Stimulated activated CD4-positive, alpha-beta T cell treated with anti-CD3 and anti-CD28 coated beads, Interleukin-15, amount 100 ng/mL, for 24 hours (primary cell): ENCODE results near the gene SLC2A4.

Experiments
- DNase-seq: peaks from one replicate; pipeline ENCODE4 v3.0.0-alpha.2; 2020

Gene SLC2A4

DNA sequence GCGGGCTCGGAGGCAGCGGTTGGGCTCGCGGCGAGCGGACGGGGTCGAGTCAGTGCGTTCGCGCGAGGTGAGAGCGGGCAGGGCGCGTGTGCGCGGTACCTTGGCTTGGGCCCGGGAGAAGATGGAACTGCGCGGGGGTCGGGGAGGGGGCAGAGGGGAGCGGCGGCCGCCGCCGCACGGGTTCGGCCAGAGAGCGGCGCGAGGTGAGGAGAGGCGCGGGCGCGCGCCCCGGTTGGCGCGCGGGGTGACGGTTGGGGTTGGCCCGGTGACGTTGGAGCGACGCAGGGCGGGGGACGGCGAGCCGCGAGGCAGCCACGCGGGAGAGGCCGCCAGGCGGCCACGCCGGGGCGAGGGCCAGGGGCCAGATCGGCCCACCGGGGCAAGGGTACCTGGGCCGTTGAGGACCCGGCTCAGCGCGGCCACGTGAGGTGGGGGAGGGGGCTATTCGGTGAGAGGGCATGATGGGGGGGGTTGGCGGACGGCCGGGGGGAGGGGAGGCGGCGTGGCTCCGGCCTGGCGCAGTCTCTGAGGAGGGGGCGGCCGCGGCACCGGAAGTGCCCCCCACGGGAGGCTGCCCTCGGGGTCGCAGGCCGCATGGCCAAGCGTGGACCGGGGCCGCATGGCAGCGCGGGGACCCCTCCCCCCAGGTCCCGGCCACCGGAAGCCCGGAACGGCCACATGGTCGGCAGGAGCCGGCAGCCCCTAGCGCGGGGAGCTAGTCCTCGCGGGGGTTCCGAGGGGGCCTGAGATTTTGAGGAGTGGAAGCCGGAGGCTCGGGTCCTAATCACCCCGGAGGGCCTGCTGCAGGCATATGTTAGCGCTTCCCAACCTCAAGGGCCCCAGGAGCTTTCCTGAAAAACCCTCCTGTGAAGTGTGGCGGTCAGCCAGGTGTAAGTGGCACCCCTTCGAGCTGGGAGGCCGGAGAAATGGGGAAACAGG lies 26.4 kb downstream of the SLC2A4 start:
- DNase-seq, result peak; percentile 60

DNA sequence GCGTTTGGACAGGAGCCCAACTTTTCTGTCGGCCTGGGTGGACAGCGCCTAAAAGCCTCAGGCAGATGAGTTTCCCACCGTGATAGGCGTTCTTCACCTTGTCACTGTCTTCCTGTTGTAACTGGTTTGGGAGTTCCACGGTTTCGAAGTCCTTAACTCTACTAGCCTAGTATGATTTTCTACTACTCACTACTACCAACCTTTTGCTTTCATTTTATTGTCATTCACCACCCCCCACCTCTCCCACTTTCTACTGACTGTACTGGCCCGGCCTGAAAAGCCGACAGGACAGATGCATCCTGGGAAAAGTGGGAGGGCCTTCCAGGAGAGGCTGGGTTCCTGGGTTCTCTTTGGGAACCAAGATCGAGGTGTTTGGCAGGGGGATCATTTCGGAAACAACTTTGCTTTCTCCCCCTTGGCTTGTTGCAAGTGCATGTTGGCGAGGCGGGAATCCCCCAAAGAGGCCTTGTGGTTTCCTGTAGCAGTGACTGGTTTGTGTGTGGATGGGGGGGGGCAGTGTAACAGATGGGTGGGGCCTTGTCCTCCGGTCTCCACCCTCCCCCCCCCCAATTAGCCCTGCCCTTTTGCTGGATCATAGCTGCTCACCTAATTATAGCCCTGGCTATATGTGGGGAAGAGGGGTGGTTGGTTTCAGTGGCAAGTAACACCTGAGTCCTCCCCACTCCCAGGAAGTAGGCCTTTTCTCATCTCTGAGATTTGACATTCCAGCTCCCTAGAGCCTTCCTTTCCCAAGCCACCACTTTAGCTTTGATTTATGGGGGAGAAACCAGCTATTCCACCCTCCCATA lies 27.3 kb downstream of the SLC2A4 start:
- peak; percentile 88 for DNase-seq

- no peak for DNase-seq
Measured at GRCh38 chr17:7309628-7310027, 28.1 kb downstream of the SLC2A4 start.

- DNase-seq, result no peak
Measured at GRCh38 chr17:7311110-7311705, 29.7 kb downstream of the SLC2A4 start.

DNA sequence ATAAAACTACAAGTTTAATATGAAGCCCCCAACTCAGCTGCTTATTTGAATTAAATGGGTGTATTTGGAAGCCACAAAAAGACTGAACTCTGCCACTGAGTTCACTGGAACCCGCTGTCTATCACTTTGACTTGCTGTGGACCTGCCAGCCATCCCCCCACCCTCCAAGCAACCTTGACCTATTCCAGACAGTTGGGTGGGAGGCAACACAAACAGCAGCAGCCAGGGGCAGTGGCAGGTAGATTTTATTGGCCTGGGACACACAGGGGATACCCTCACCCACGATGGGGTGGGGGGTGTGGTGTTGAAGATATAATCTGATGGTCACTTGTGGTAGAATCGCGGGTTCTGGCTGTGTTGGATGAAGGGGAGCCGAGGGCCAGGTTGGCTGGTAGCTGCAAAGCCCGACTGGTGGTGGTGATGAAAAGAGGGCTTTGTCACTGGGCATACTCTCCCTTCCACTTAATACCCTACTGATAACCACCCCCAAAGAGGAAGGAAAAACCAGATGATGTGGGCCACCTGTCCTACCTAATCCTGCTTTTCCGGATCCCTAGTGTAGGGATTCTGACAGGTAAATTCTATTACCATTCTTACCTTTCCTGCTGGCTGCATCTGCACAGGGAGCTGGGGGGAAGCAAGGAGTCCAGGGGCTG lies 31.0 kb downstream of the SLC2A4 start:
- DNase-seq, result no peak

DNA sequence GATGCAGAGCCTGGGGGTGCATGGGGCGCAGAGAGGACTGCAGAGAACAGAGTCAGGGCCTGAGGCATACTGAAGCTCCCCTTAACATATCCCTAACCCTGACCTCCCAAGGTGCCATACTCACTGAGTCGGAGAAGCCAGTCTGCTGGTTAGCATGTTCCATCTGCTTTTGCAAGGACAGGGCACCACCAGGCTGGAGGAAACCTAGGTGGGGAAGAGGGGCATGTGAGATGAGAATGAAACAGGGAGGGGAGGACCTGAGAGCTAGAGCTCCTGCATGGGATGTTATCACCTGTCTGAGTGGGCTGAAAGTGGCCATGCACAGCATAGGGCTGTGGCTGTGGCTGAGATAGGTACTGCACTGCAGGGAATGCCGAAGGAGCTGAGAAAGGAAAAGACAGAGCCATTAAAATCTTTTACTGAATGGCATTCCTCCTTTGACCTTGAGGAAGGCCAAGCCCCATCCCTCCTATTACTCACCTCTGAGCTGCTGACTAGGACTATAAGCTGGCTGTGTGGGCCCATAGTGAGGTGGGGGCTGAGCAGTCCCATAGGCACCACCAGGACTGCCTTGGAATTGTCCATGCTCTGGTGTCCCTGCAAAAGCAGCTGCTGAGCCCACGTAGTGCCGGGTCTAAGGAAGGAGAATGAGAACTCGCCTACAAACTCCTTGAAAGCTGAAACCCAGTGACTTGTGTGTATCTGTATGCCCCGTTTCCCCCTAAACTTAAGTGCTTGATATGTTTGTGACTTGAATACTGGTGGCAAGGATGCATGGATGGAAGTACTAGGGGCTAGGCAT lies 31.8 kb downstream of the SLC2A4 start:
- DNase-seq, result peak; percentile 51

GRCh38 chr17:7313890-7314718 lies 32.6 kb downstream of the SLC2A4 start:
- DNase-seq, result peak; percentile 45

DNA sequence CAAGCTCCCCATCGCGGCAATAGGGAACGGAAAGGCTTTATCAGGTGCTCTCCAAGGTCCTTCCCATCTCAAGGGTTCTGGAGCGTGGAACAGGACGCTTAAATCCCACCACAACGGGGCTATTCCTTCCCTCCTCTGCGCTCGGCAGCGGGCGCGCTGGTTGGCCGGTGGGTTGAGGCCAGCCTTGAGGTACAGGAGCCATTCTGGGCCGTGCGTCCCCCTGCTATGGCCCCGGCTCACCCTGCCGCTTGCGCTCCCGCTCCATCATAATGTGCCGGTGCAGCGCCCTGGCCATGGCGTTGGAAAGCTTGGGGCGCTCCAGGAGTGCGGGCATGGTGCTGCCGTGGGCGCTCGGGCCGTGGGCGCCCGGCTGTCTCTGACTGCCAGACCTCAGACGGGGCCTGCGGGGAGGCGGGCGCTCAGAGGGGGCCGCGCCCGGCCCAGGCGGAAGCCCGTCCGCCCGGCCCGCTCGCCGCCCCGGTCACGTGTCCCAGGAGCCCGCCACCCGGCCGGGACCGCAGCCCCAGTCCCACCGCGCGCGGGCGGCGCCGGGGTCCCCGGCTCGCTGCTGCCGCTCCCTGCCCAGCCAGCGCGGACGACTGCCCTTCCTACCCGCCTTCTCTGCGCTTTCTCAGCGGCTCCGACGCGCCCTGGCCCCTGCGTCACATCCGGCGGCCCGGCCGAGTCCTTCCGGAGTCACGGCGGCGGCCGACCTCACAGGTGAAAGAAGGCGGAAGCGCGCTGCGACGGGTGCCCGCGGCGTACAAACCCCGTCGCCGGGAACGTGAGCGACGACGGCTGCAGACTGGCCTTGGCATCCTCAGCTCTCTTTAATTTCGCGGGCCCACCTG lies 33.4 kb downstream of the SLC2A4 start, which contains the start of gene GPS2:
TSS of gene GPS2 (minus strand) at position 642 of the 851 bp plus-strand sequence. CDS start at position 334, 308 bp downstream.
- peak; percentile 96 for DNase-seq

DNA sequence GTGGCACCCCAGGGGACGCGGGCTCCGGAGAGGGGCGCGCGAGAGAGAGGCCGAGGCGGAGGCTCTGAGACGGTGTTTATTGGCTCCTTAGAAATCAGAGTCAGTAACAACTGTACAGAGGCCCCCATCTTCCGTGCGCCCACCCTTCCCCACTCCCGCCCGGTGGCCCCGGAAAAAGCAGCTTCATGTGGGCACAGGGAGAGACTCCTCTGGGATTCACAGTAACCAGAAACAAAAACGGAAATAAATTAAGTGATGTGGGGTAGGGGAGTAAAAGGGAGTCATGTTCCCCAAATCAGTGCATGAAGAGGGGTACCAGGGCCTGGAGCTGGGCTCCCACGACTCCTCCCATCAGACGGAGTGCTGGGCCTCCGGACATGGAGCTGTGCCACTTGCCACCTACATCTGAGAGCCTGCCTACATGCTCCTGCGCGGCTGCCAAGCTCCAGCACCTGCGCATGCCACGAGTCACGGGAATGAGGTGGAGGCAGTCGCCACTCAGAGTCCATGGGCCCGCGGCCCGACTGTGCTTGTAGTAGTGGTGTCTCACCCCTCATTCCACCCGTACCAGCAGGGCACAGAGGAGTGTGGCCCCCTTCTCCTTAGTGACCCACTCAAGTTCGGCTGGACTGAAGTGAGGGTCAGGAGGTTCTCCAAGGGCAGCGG lies 34.2 kb downstream of the SLC2A4 start:
- DNase-seq, result no peak

- DNase-seq, result no peak
Measured at GRCh38 chr17:7317161-7317803, 35.8 kb downstream of the SLC2A4 start.

DNA sequence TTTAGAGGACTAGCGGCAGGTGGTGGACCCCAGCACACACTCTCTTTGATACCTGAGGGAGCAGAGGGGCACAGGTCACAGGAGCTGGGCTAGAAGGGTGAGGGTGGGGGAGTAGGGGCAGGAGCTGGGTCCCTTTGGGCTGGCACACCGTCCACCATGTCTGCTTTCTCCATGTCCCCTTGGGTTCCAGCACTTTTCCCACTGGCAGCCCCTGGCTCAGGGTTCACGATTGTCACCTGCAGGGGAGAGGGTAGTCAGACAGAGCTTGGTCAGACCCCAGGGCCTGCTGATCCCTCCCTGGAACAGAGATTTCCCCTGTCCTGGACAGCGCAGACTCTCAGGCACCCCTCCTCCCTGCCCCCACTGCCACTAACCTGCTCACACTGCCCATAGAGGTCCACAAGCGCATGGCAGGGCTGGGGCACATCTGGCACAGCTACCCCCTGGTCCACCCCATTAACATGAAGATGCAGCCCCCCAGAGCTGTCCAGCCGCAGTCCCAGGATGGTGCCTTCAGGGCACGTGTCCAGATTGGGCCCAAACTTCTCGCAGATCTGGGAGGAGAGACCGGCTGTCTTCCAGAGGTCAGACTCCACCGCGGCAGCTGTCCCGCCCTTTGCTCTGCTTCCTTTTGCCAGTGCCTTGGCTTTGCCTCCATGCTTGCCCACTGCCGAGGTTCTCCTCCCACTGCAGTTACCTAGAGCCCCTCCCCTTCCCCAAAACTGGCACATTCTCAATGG lies 36.8 kb downstream of the SLC2A4 start:
- DNase-seq, result no peak

DNA sequence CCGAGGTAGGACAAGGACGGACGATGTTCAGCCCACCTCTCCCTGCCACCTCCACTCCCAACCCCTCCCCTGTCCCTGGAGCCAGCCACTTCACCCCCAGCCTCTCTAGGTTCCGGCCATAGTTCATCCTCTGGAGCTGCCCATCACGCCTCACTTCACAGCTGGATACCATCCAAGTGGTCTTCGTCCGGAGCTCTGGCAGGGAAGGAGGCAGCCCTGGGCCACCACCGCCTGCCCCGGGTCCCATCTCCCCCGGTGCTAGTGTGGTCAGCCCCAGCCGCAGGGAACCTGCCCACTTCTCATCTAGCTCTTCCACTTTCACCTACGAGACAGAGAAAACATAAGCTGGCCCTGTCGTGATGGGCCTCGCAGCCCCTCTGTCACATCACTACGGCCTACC lies 39.9 kb downstream of the SLC2A4 start:
- DNase-seq, result no peak

- DNase-seq, result no peak
Measured at GRCh38 chr17:7322520-7323194, 41.1 kb downstream of the SLC2A4 start.

- DNase-seq, result peak; percentile 72
Measured at GRCh38 chr17:7323731-7324437, 42.4 kb downstream of the SLC2A4 start.

DNA sequence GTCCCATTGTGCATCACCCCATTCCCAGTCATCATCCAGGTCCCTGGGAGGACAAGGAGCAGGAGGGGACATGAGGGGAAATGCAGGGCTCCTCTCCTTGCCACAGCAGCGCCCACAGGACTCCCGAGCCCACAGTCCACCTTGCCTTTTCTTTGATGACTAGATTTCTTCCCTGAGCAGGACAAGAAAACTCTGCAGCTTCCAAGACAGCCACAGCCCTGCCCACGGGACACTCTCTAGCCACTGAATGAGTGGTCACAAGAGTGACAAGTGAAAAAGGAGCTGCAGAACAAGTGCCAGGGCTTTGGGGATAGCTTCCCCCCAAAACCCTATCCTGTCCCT lies 42.9 kb downstream of the SLC2A4 start:
- no peak for DNase-seq

DNA sequence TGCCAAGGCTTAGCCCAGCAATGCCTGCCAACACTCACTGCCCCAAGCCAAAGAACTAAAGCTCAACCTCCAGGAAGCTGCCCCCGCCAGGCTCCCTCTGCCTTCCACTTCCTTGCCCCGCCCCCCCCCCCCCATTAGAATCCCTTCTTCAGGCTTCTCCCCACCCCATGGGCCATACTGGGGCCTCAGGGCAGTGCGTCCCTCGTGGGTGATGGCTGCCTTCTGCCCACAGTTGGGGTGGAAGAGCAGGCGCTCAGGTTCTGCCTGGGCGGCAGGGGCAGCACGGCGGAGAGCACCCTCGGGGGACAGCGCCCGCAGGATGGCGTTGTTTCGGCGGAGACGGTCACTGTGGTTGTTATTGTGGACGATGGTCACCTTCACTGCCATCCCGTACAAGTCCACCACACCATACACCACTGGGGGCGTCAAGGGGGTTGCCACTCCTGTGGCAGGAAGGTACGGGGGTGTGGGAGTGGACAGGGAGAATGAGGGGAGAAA lies 43.6 kb downstream of the SLC2A4 start:
- DNase-seq, result no peak

- DNase-seq, result no peak
Measured at GRCh38 chr17:7326186-7326585, 44.7 kb downstream of the SLC2A4 start.
